Cardiac muscle cell (in vitro differentiated cells and primary cell): Measurements from ENCODE around the gene SLC46A1. TPM values are rescaled to one million over a fixed set of nuclear protein-coding genes. Genes with fewer than 3 reads are reported as not detected.

Source experiments
- DNase-seq, 2 donors: peaks; one replicate each; pipeline versions ENCODE4 v3.0.0 to v3.0.0-alpha.2; 2010 to 2017; ENCODE audit warnings: low read depth in 1 of 2, low spot score in 1 of 2
- H3K27ac ChIP-seq: fragments of 200-600 bp; sonication (generic); 2 replicates; pipeline ENCODE4 v1.5.1; 2016
- H3K27me3 ChIP-seq: fragments of 200-600 bp; sonication (generic); 2 replicates; pipeline ENCODE4 v1.6.0; 2016; ENCODE audit warnings: control low read depth
- H3K36me3 ChIP-seq: fragments of 200-600 bp; sonication (generic); 2 replicates; pipeline ENCODE4 v1.5.1; 2016; ENCODE audit warnings: control low read depth
- H3K4me1 ChIP-seq: fragments of 200-600 bp; sonication (generic); 2 replicates; pipeline ENCODE4 v1.8.1; 2017; ENCODE audit warnings: low read depth, mild to moderate bottlenecking, mixed run types
- H3K4me3 ChIP-seq: fragments of 200-600 bp; sonication (generic); 2 replicates; pipeline ENCODE4 v1.5.1; 2016; ENCODE audit warnings: mild to moderate bottlenecking
- H3K9me3 ChIP-seq: fragments of 200-600 bp; sonication (generic); 2 replicates; pipeline ENCODE4 v1.5.1; 2017; ENCODE audit warnings: low read depth, mild to moderate bottlenecking, control low read depth
- CTCF ChIP-seq: IDR thresholded peaks from 2 replicates; pipeline ENCODE4 v1.5.1; 2012; ENCODE audit warnings: low read depth, mild to moderate bottlenecking, low read length
- polyA plus RNA-seq: library from polyadenylated mRNA; unstranded; fragments of >200 nt; fragmentation: Nextera tagmentation; extraction: Ambion mirVana; gene quantifications from 2 replicates; pipeline ENCODE4 v1.2.1, GENCODE V29; 2016
- total RNA-seq: library from RNA; depleted of rRNA; stranded (reverse); fragments of >200 nt; gene quantifications from 2 replicates; pipeline ENCODE4 v1.2.3, GENCODE V29; 2016

SLC46A1 gene
- total and polyA plus RNA-seq, 2 experiments from 2014 or later = 8.4 to 11.6 TPM

- Histone ChIP-seq H3K27ac (no peak overlapping the region), H3K36me3 (peaks cover 10% of the 10 kb centered on the region), H3K9me3 (no peaks in the 10 kb centered on the region), H3K27me3 (no peaks in the 10 kb centered on the region), H3K4me3 (no peak overlapping the region), H3K4me1 (peaks cover 12% of the 10 kb centered on the region)
- no peak for TF ChIP-seq CTCF
- DNase-seq = no peak
These were observed 39.4 kb downstream of the SLC46A1 start for GRCh38 chr17:28366605-28367004.

DNA sequence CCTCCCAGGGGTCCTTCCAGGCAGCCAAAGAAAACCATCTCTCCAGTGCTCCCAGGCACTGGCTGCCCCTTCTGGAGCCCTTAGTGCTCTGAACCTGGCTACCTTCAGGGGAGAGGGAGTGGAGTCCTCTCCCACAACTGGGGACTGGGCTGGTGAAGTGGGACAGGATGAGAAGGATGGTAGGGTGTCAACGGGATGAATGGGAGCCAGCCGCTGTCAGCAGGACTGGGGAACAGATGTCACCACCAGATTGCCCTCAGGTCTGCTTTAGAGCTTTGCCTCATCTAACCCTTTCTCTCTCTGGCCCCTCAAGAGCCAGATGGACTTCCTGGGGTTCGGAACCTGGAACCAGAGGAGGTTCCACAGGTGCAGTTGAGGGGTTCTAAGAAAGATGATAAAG, 40.5 kb downstream of the SLC46A1 start:
- Histone ChIP-seq H3K9me3 (no peaks in the 10 kb centered on the region), H3K4me3 (no peak overlapping the region), H3K36me3 (peaks cover 21% of the 10 kb centered on the region), H3K27me3 (no peaks in the 10 kb centered on the region), H3K27ac (no peak overlapping the region), H3K4me1 (peaks cover 6% of the 10 kb centered on the region)
- TF ChIP-seq CTCF = no peak
- no peak for DNase-seq

- H3K4me1 ChIP-seq = no peaks in the 10 kb centered on the region
- H3K27ac ChIP-seq = no peak within 1 kb of the TSS
- H3K27me3 ChIP-seq = no peaks in the 10 kb centered on the region
- no peaks in the 10 kb centered on the region for H3K9me3 ChIP-seq
- DNase-seq = no peak
- no peak for TF ChIP-seq CTCF
- H3K36me3 ChIP-seq = peaks cover 28% of the 10 kb centered on the region
- no peak within 1 kb of the TSS for H3K4me3 ChIP-seq
These were observed 41.2 kb downstream of the SLC46A1 start, which contains the start of gene SEBOX for GRCh38 chr17:28364665-28365363. SEBOX (minus strand) TSS chr17:28365199; CDS start chr17:28365151, 48 bp downstream.

GRCh38 chr17:28363776-28364650, 42.0 kb downstream of the SLC46A1 start:
- Histone ChIP-seq H3K9me3 (no peaks in the 10 kb centered on the region), H3K4me3 (no peak overlapping the region), H3K36me3 (peaks cover 32% of the 10 kb centered on the region), H3K4me1 (no peaks in the 10 kb centered on the region), H3K27ac (no peak overlapping the region), H3K27me3 (no peaks in the 10 kb centered on the region)
- no peak for DNase-seq
- TF ChIP-seq CTCF = no peak

GRCh38 chr17:28363186-28363585, 42.8 kb downstream of the SLC46A1 start:
- H3K4me1 ChIP-seq = peaks cover 4% of the 10 kb centered on the region
- no peak overlapping the region for H3K27ac ChIP-seq
- no peaks in the 10 kb centered on the region for H3K9me3 ChIP-seq
- H3K27me3 ChIP-seq = no peaks in the 10 kb centered on the region
- no peak for DNase-seq
- H3K36me3 ChIP-seq = peaks cover 32% of the 10 kb centered on the region
- no peak for TF ChIP-seq CTCF
- H3K4me3 ChIP-seq = no peak overlapping the region
